Measurements from ENCODE around the gene PEX14.

GRCh38 chr1:10564063-10564462 is 89.3 kb downstream of the PEX14 start:
- TF ChIP-seq TAF1 (IDR thresholded peaks at IDR 0.05; ENCODE audit: low read depth) (no peak), NFIC (IDR thresholded peaks at IDR 0.05) (no peak), CREB1 (IDR thresholded peaks at IDR 0.05; ENCODE audit: low read depth) (no peak), EP300 (IDR thresholded peaks at IDR 0.05; ENCODE audit: borderline replicate concordance) (no peak), CEBPB (IDR thresholded peaks at IDR 0.05) (no peak), TEAD4 (IDR thresholded peaks at IDR 0.05) (no peak), YY1 (IDR thresholded peaks at IDR 0.05; ENCODE audit: low read depth) (no peak), REST (IDR thresholded peaks at IDR 0.05; ENCODE audit: low read depth) (no peak), TCF12 (IDR thresholded peaks at IDR 0.05; ENCODE audit: low read depth) (no peak)
- TF ChIP-seq, protein P1, sequence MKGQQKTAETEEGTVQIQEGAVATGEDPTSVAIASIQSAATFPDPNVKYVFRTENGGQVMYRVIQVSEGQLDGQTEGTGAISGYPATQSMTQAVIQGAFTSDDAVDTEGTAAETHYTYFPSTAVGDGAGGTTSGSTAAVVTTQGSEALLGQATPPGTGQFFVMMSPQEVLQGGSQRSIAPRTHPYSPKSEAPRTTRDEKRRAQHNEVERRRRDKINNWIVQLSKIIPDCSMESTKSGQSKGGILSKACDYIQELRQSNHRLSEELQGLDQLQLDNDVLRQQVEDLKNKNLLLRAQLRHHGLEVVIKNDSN (IDR thresholded peaks at IDR 0.05): no peak
- TF ChIP-seq, protein P2, sequence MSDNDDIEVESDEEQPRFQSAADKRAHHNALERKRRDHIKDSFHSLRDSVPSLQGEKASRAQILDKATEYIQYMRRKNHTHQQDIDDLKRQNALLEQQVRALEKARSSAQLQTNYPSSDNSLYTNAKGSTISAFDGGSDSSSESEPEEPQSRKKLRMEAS (IDR thresholded peaks at IDR 0.05): no peak

All from Ishikawa (cell line).